Astrocyte of the spinal cord (primary cell): Measurements from ENCODE around the gene HMG20A.

Experiments used
- DNase-seq: peaks from one replicate; pipeline ENCODE4 v3.0.0; 2011; ENCODE audit warnings: low read depth, low spot score
- H3K4me3 ChIP-seq: 2 replicates; pipeline ENCODE4 v1.5.1; 2011; ENCODE audit warnings: low read depth, mild to moderate bottlenecking, low read length, moderate library complexity
- CTCF ChIP-seq: IDR thresholded peaks from 2 replicates; pipeline ENCODE4 v1.5.1; 2012; ENCODE audit warnings: low read depth, mild to moderate bottlenecking, low read length, inconsistent platforms
- in situ Hi-C: cut with HindIII; loops from 2 replicates; pipeline ENCODE4 v1.10.0; 2017; ENCODE audit warnings: low sequenced_read_pairs

HMG20A gene

GRCh38 chr15:77504871-77505270 is 84.2 kb downstream of the HMG20A start:
- no peak overlapping the region for H3K4me3 ChIP-seq
- no peak for TF ChIP-seq CTCF
- in situ Hi-C loops = no loop called here
- no peak for DNase-seq

GRCh38 chr15:77505556-77505955 is 84.9 kb downstream of the HMG20A start:
- in situ Hi-C loops = no loop called here
- no peak for DNase-seq

GRCh38 chr15:77506311-77507142 is 85.8 kb downstream of the HMG20A start:
- peak; percentile 6 for TF ChIP-seq CTCF
- H3K4me3 ChIP-seq = no peak overlapping the region
- DNase-seq = peak; percentile 52
- in situ Hi-C loops = no loop called here

More at GRCh38 chr15:77505556-77505955, 84.9 kb downstream of the HMG20A start:
- H3K4me3 ChIP-seq = no peak overlapping the region
- TF ChIP-seq CTCF = no peak

GRCh38 chr15:77507143-77507897 is 86.6 kb downstream of the HMG20A start:
- DNase-seq = no peak
- TF ChIP-seq CTCF = no peak
- in situ Hi-C loops = no loop called here
- H3K4me3 ChIP-seq = no peak overlapping the region

GRCh38 chr15:77507911-77508310 is 87.2 kb downstream of the HMG20A start:
- H3K4me3 ChIP-seq = no peak overlapping the region
- in situ Hi-C loops = no loop called here
- peak; percentile 52 for DNase-seq
- TF ChIP-seq CTCF = no peak

- no peak overlapping the region for H3K4me3 ChIP-seq
- no peak for TF ChIP-seq CTCF
- peak; percentile 29 for DNase-seq
- in situ Hi-C loops = no loop called here
Observed at GRCh38 chr15:77508541-77509243, 88.0 kb downstream of the HMG20A start.
